Measurements from ENCODE around the gene CXCR3.
"Not testable (repeated sequence)": the region's sequence is repeated elsewhere in the genome, so short reads cannot be mapped to it uniquely, and the experiment has no call there.

The CXCR3 gene

GRCh38 chrX:71636438-71637252, 18.3 kb upstream of the CXCR3 start:
- DNase-seq, result no peak

- DNase-seq, result no peak
Measured at GRCh38 chrX:71634366-71634765, 16.1 kb upstream of the CXCR3 start.

- no peak for DNase-seq
Measured at GRCh38 chrX:71632923-71633657, 14.8 kb upstream of the CXCR3 start.

GRCh38 chrX:71629467-71629866, 11.2 kb upstream of the CXCR3 start:
- no peak for DNase-seq

- DNase-seq, result no peak
Measured at GRCh38 chrX:71627588-71628404, 9.5 kb upstream of the CXCR3 start.

GRCh38 chrX:71626576-71626975, 8.3 kb upstream of the CXCR3 start:
- no peak for DNase-seq

- no peak for DNase-seq
Measured at GRCh38 chrX:71625471-71625870, 7.2 kb upstream of the CXCR3 start.

- DNase-seq, result no peak
Measured at GRCh38 chrX:71623714-71624113, 5.4 kb upstream of the CXCR3 start.

GRCh38 chrX:71622576-71623450, 4.5 kb upstream of the CXCR3 start:
- peak; percentile 15 to 67 for DNase-seq

GRCh38 chrX:71622032-71622575, 3.8 kb upstream of the CXCR3 start:
- DNase-seq, result no peak

- no peak for DNase-seq
Measured at GRCh38 chrX:71621603-71622002, 3.3 kb upstream of the CXCR3 start.

- DNase-seq, result no peak
Measured at GRCh38 chrX:71619986-71620385, 1.7 kb upstream of the CXCR3 start.

GRCh38 chrX:71619193-71619592, 882 bp upstream of the CXCR3 start:
- DNase-seq, result no peak

- DNase-seq, result no peak
Measured at GRCh38 chrX:71618787-71619186, 476 bp upstream of the CXCR3 start.

- no peak for DNase-seq
Measured at GRCh38 chrX:71617742-71618141, 569 bp downstream of the CXCR3 start.

- no peak for DNase-seq
Measured at GRCh38 chrX:71616672-71617529, 1.4 kb downstream of the CXCR3 start.

- DNase-seq, result no peak
Measured at GRCh38 chrX:71615954-71616353, 2.4 kb downstream of the CXCR3 start.

- DNase-seq, result no peak
Measured at GRCh38 chrX:71615056-71615455, 3.3 kb downstream of the CXCR3 start.

- no peak for DNase-seq
Measured at GRCh38 chrX:71612256-71612655, 6.1 kb downstream of the CXCR3 start.

- DNase-seq, result not testable (repeated sequence)
Measured at GRCh38 chrX:71611736-71612135, 6.6 kb downstream of the CXCR3 start.

GRCh38 chrX:71609095-71609750, 9.1 kb downstream of the CXCR3 start:
- no peak for DNase-seq

Measured in NCI-H446 (cell line).